NCI-H1092 (cell line): ENCODE data around the gene HGF.
"Not testable (repeated sequence)": the region's sequence is repeated elsewhere in the genome, so short reads cannot be mapped to it uniquely, and the experiment has no call there.

ENCODE experiments used
- DNase-seq: peaks from one replicate; lab custom pipeline; 2025; lab: John Stamatoyannopoulos, UW

HGF gene

DNA sequence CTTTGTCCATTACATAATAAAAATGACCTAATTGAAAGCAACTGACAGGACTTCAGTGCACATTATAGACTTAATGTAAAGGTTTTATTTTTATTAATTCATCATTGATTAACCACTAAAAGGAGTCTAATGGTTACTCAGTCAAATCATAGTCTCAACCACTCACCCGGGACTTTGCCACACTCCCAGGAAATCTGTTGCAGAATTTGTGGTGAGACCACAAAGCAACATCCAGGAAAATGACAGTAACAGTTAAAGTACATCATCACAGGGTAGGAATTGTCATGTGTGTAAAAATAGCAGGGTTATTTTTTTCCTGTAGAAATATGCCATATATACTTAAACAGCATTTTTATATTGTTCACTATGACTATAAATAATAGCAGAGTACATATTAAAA is 6.3 kb upstream of the HGF start:
- DNase-seq: no peak

DNA sequence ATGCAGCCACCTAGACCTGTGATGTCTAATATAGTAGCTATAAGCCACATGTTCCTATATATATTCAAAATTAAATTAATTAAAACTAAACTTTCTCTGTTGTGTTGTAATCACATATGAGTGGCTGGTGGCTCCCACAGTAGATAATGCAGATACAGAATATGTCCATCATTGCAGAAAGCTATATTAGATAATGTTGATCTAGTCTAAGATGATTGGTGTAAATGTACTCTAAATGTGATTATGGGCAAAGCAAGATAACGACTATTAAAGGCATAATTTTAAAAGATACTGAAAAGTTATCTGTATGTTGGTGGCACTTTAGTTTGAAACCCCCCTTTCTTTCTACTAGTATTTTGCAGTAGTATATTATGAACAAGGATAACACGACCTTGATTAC is 5.7 kb upstream of the HGF start:
- no peak for DNase-seq

DNA sequence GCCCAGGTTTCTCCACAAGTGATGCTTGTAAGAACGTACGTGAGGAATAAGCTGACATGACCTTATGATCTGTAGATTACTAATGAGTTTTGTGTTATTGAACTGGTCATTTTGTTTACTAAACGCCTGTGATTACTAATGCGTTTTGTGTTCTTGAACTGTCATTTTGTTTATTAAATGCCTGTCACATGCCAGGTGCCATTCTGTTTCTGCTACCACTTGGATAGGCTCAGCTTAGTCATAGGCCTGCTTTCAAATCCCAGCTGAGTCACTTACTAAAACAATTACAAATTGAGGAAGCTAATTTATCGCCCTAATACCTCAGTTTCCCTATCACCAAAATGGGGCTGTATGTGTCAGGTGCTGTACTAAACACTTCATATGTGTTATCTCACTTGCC is 4.7 kb upstream of the HGF start:
- DNase-seq: no peak

DNA sequence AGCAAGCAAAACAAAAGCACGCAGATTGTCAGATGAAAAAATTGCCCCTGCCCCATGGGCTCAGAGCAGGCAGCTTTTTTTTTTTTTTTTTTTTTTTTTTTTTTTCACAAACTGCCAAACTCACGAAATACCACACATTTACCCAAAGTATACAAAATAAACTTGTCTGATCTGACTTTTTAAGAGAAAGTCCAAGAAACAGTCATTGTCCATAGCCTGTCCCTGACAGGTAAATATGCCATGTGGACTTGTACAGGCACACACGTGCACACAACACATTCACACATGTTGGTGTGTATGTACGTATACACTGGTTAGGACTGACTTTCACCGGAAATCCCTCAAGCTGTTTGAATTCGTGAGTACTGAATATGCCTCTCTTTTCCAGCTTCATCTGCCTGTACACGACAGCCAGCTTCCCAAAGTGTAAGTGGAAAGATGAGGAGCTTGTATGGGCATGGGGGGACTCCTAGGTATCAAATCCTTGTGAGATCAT is 929 bp upstream of the HGF start:
- no peak for DNase-seq

DNA sequence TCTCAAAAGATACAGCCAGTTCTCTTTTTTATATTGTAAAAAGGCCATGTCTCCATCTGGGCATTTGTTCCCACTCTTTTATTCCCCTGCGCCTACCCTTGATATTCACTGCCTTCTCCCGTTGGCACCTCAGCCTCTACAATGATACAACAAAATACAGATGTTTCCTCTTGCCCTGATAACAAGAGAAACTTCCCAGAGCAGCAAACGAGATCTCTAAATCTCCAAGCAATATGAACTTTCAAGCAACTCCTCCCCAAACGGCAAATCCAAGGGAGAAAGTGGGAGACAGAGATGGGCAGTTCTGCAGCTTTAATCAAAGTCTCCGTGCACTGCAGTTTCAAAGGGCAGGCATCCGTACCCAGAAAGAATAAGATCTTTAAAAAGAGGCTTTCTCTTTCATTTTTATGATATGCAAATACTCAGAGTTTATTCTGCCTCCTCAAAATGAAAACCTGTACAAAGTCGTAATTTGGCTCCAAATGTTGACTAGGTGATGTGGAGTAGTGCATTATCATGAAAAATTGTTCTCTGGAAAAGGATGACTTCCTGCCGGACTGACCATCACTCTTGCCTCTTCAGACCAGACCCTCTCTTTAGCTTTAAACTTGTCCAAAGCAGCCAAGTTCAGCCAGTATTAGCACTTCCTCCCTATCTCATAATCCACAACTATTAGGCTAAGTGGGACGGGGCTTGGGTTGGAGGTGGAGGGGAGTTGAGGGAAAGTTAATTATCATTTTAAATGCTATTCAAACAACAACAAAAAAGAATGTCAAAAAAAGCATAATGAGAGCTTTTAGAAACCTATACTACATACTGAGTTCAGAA is 682 bp downstream of the HGF start:
- DNase-seq: no peak

DNA sequence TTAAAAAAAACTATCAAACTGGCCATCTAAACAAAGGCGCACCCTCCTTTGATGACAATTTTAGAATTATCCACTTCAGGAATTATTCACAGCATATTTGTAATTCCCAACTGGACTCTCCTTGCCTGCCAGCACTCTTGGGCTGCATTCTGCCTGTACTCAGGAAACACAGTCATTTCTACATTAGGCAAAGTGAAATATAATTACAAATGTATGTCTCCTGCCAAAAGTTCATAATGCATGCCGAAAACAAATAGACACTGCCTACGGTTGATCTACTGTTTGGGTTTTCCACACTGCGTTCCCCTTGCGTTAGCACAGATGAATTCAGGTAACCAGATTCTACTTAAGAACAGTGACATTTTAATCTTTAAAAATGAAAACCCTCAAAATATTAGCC is 1.9 kb downstream of the HGF start:
- no peak for DNase-seq

DNA sequence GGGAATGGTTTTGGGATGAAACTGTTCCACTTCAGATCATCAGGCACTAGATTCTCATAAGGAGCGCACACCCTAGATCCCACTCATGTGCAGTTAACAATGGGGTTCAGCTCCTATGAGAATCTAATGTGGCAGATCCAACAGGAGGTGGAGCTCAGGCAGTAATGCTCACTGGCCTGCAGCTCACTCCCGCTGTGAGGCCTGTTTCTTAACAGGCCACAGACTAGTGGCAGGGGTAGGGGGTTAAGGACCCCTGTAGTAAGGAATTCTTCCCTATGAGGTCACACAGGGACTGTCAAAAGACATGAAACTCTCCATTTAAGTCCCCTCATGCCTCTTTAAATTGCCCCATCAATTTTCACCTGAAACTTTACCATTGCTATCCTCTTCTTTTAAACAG is 8.0 kb downstream of the HGF start:
- DNase-seq: no peak

DNA sequence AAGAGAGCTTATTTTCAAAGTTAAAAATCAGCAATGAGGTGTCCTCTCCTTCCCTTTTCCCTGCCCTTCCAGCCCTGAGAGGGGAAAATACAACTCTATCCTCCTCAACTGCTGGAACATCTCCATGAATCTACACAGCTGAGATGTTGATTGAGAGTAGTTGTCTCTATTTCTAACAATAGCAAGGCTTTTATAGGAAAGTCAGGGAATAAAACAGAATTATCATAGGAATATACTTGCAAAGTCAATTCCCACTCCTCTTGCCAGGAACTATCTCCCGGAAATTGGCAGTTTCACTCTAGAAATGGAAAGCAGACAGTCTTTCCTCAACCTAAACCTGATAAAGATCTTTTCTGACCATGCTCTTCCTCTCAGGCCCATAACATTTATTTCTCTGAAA is 8.8 kb downstream of the HGF start:
- DNase-seq: no peak

DNA sequence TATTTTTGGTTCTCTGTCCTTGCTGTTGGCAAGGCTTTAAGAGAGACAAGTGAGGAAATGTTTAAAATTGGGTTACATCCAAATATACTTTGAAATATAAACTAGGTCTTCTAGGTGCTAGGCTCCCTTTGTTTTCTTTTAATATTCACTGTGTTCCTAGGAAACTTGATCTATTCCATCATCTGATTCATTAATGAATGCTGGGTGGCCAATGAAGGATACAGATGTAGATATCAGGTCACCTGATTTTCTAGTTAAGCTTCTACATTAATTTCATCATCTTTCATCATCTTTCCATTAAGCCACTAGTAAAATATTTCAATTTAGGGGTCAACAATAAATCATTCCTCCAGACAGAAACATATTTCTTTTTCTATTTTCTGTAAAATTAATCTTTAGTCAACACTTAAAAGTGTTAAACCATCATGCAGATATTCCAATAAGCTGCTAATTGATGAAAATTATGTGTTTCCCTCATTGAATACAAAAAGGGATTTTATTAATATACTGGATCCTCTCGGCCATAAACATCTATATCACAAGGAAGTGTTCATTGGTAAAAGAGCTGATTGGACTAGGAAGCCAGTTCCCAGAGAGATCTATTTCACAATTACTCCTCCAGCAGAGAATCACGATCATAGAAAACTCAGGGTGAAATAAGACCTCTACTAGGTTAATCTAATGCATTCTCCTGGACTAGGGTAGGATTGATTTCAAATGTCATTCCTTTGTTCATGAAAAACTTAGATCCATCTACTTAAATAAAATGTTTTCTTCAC is 14.7 kb downstream of the HGF start:
- no peak for DNase-seq

DNA sequence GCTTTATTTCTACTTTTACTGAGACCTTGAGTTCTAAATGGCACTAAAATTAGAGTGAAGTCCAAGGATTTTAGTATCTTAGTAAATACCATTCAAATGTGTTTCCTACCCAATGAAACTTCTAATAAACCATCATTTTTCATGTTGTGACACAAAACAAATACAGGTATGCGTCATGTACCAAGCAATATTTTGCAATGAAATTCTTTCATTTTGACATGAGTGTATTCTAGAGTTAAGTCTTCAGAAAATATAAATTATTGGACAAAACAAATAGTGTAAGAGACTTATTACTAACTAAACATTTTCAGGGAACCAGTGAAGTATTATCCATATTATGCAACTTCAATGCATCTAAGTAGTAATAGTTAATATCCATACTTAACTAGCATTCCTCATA is 16.5 kb downstream of the HGF start:
- DNase-seq: no peak

DNA sequence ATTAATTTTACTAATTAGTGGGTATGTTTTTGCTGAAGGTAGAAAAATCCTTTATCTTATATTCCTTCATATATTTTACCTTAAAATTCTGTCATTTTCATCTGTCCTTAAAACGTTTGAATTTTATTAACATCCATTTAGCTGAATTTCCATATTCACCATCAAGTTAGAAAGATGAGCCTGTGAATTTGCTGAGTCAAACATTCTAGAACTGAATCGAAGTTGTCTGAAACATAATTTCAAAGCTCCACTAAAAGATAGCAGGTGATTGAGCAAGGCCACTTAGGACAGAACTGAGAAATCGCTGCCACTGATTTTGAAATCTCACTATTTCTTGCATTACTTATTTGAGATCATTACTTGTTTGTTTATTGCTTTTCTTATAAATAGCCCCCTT is 17.5 kb downstream of the HGF start:
- no peak for DNase-seq

DNA sequence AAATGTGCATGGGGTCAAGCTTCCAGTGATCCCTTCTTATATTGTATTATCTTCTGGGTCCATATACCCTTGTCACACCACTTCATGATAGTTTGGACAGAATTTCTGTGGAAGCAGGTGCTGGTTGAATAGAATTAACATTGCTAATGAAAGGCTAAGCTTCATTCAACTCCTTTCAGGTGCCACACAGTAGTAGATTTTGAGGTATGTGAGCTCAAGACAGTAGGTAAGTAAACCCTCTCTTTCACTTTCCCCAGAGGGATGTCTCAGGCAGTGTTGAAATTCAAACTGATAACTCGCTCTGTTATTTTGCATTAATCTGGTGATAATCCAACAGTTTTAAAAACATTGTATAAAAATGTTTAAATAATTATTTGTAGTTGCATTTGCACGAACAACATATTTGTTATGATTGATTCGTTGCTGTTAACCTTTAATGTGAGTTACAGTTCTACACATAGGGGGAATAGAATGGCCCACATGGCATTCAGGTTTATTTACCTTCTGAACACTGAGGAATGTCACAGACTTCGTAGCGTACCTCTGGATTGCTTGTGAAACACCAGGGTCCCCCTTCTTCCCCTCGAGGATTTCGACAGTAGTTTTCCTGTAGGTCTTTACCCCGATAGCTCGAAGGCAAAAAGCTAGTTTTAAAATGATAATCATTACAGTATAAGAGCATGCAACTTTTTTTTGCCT is 18.1 kb downstream of the HGF start:
- no peak for DNase-seq

DNA sequence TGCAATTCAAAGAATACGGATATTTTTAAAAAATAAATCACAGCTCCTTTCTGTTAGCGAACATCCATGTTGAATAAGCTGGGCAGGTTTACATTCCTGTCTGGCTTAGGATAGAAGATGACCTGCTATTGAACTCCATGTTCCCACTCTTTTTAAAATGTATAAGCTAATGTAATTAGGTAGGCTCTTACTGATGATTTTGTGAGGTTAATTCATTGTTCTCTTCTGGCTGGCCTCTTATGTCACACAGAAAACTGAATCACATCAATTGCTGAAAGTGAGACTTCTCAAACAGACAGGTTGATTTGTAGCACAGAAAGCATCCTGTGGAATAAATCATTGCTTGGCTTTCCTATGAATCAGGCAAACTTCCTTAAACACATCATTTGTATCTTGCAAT is 24.2 kb downstream of the HGF start:
- DNase-seq: no peak

DNA sequence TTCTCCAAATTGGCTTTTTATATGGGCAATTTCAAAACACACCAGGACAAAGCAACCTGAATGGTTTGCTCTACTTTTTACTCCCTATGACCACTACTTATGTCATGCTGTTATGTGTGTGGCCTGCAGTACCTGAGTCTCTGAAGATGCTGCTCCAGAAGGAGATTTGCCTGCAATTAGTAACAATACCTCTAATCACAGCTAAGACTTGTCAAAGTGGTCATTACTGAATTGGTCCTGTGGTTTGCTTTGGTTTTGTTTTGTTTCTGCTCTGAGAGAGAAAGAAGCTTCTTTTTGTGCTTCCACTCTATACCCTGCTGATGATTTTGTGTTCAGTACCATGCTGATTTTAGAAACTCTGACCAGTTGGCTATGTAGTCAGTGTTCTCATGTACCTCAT is 25.5 kb downstream of the HGF start:
- DNase-seq: no peak

DNA sequence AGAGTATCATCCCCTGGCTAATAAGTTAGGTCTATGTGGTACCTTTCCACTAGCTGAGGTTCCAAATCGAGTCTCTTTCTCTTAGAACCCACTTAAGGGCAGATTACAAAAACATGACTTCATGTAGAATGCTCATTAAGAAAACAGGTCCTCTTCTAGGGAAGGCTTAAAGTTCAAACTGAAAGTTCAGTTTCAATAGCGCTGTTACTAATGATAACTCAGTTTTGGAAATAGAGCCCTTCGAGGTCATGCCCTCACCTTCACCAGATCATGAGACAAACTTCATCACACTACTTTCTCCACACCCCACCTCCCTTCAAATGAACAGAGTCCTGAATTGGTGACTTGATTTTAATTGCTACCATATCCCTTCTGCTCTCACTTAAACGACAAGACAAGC is 26.2 kb downstream of the HGF start:
- DNase-seq: no peak

DNA sequence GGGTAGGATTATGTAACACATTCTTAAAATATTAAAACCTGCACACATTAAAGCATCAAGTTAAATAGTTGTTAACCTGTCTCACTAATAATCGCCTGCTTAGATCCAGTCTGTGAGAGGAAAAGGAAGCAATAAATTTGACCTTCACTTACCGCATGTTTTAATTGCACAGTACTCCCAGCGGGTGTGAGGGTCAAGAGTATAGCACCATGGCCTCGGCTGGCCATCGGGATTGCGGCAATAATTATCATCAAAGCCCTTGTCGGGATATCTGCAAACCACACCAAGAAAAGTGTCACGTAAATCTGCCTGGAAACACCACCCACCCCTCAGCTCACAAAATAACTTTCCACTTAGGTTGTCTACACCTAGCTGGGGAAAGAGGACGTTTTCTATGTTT is 26.6 kb downstream of the HGF start:
- DNase-seq: no peak

DNA sequence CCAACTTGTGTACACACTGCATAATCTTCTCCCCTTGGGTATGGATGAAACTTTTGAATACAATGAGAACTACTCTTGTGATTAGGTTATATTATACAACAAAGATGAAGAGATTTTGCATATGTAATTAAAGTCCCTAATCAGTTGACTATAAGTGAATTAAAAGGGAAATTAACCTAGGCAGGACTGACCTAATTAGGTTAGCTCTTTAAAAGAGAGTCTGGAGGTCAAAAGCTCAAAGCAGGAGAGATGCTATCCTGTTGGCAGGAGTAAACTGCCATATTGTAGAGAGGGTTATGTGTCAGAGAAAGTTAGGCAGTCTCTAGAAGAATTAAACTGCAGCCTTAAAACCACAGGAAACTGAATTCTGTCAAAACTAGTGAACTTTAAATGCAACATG is 29.4 kb downstream of the HGF start:
- DNase-seq: no peak

DNA sequence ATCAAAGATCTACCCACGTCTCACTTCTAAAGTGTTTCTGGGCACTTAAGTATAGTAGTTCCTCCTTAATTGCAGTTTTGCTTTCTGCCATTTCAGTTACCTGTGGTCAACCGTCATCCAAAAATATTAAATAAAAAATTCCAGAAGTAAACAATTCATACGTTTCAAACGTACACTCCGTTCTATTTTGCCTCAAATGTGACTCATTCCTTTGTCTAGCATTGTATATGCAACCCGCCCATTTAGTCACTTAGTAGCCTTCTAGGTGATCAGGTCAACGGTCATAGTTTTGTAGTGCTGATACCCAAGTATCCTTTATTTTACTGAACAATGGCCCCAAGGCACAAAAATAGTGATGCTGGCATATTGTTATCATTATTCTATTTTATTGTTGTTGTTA is 33.8 kb downstream of the HGF start:
- DNase-seq: no peak

DNA sequence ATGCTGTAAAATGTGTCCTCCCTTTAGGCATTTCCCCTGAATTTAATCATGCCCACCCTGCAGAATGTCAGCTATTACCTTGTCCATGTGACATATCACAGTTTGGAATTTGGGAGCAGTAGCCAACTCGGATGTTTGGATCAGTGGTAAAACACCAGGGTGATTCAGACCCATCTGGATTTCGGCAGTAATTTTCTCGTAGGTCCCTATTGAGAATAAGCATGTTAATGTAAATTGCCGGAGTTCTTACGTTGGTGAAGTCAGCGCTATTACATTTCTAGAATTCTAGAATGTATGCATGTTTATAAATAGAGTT is 44.1 kb downstream of the HGF start:
- no peak for DNase-seq

DNA sequence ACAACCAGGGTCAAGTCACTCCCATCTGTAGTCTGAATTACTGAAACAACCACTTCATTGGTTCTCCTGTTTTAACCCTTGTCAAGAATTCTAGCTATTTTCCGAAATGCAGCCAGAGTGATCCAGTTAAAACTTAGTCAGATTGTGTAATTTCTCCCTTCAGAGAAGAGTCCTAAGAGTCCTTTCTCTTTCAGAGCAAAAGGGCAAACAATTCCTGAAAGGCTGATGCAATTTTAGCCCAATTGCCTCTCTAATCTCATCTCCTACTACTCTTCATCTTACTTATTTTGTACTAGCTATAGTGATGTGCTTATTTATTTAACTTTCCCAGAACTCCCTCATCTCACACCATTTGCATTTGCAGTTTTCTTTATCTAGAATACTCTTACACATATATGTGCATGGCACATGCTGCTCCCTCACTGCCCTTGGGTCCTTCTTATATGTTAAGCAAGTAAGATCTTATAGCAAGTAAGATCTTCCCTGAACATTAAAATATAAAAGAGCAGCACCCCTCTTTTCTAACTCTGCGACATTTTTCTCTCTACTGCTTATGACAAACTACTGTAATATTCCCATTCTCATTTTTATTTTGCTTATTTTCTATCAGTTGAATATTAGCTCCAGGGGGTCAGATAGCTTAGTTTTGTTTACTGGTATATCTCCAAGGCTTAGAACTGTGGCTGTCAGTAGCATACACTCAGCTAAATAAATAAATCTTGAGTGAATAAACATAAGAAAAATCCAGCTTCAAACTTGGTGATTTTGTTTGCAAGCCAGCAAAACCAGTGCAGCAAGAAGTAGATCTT is 44.6 kb downstream of the HGF start:
- DNase-seq: no peak

DNA sequence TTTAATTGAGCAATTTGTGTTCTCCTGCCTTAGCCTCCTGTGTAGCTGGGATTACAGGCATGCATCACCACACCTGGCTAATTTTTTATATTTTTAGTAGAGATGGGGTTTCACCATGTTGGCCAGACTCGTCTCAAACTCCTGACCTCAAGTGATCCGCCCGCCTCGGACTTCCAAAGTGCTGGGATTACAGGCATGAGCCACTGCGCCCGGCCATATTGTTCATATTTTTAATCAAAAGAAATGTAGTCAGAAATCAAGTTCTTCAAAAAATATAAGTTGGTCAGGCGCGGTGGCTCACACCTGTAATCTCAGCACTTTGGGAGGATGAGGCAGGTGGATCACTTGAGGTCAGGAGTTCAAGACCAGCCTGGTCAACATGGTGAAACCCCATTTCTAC is 47.6 kb downstream of the HGF start:
- DNase-seq: not testable (repeated sequence)

DNA sequence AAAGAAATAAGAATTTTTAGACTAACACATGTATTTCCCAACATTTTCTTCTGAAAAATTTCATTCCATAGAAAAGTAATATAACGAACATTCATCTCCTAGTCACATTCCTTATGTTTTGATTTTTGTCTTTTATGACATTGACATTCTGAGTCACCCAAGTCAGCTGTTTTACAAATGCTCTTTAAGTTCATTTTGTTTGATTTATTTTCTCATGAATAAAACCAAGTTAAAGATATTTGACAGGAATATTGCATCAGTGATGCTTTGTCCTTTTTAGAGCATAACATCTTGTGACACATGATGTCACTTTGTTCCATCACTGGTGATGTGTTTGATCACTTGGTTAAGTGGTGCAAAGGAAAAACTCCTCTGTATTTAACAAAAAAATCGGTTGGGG is 48.4 kb downstream of the HGF start:
- DNase-seq: no peak
